GM10248 (cell line): Measurements from ENCODE around the gene SMIM3.
A peak's percentile ranks its signal among the peaks of the same experiment; 100 is the strongest.
"Not testable (repeated sequence)": the region's sequence is repeated elsewhere in the genome, so short reads cannot be mapped to it uniquely, and the experiment has no call there.

Experiments used
- CTCF ChIA-PET: fragments of 300-600 bp; sonication (Branson Sonifier 250); formaldehyde crosslinking; extraction: SDS; loops from one replicate; lab custom pipeline; 2021; ENCODE audit warnings: antibody characterized with exemption; lab: Yijun Ruan, JAX
- POLR2A ChIA-PET: fragments of 350-650 bp; sonication (Branson Sonifier 250); formaldehyde crosslinking; extraction: SDS; loops from one replicate; lab custom pipeline; 2020; ENCODE audit warnings: antibody characterized with exemption; lab: Yijun Ruan, JAX
- DNase-seq: peaks from one replicate; pipeline ENCODE4 v3.0.0; 2012; ENCODE audit errors: extremely low spot score
- CTCF ChIP-seq: IDR thresholded peaks from 2 replicates; pipeline ENCODE4 v1.5.1; 2012; ENCODE audit warnings: mild to moderate bottlenecking, low read depth; ENCODE audit errors: extremely low read depth, missing control alignments, control extremely low read depth

SMIM3 gene

GRCh38 chr5:150786876-150787275, 8.3 kb downstream of the SMIM3 start:
- DNase-seq: no peak
- POLR2A ChIA-PET: interaction anchor here (1.4 kb wide), 1 partner anchor 52 kb away, joined by 4 read pairs; no protein-coding TSS in a partner anchor
- CTCF ChIA-PET: interaction anchor here (0.8 to 2.0 kb wide), 9 partner anchors 8 to 378 kb away, joined by 3 to 12 read pairs (median 4); partner anchors contain the start of genes RBM22 and SMIM3
- TF ChIP-seq CTCF: no peak

GRCh38 chr5:150787656-150788055, 9.1 kb downstream of the SMIM3 start:
- DNase-seq: no peak
- ChIA-PET POLR2A (interaction anchor here (1.4 kb wide), 1 partner anchor 53 kb away, joined by 4 read pairs; no protein-coding TSS in a partner anchor), CTCF (interaction anchor here (0.8 to 2.0 kb wide), 9 partner anchors 8 to 378 kb away, joined by 3 to 12 read pairs (median 4); partner anchors contain the start of genes RBM22 and SMIM3)
- no peak for TF ChIP-seq CTCF

GRCh38 chr5:150788977-150789376, 10.4 kb downstream of the SMIM3 start:
- TF ChIP-seq CTCF: no peak
- no peak for DNase-seq
- CTCF ChIA-PET: interaction anchor here (0.8 to 4.2 kb wide), 10 partner anchors 9 to 326 kb away, joined by 3 to 21 read pairs (median 4); partner anchors contain the start of genes IRGM and SMIM3
- POLR2A ChIA-PET: interaction anchor here (1.2 kb wide), 1 partner anchor 8 kb away, joined by 3 read pairs; no protein-coding TSS in a partner anchor

GRCh38 chr5:150789450-150789849, 10.9 kb downstream of the SMIM3 start:
- ChIA-PET POLR2A (interaction anchor here (1.2 kb wide), 1 partner anchor 8 kb away, joined by 3 read pairs; no protein-coding TSS in a partner anchor), CTCF (interaction anchor here (0.7 to 4.2 kb wide), 15 partner anchors 9 to 339 kb away, joined by 3 to 21 read pairs (median 3); partner anchors contain the start of genes IRGM and SMIM3)
- no peak for TF ChIP-seq CTCF
- no peak for DNase-seq

GRCh38 chr5:150789943-150790611, 11.5 kb downstream of the SMIM3 start:
- ChIA-PET CTCF (interaction anchor here (0.7 to 4.2 kb wide), 14 partner anchors 7 to 340 kb away, joined by 3 to 21 read pairs (median 4); partner anchors contain the start of genes IRGM and SMIM3), POLR2A (interaction anchor here (0.5 to 1.2 kb wide), 2 partner anchors 9 to 107 kb away, joined by 3 to 4 read pairs; no protein-coding TSS in a partner anchor)
- peak; percentile 70 for DNase-seq
- TF ChIP-seq CTCF: no peak

- DNase-seq: no peak
- POLR2A ChIA-PET: no interaction called here
- CTCF ChIA-PET: interaction anchor here (1.4 to 4.2 kb wide), 4 partner anchors 10 to 335 kb away, joined by 3 to 21 read pairs (median 6); partner anchors contain the start of gene SMIM3
- no peak for TF ChIP-seq CTCF
Measured at GRCh38 chr5:150791536-150791935, 13.0 kb downstream of the SMIM3 start.

- CTCF ChIA-PET: interaction anchor here (0.8 to 2.2 kb wide), 4 partner anchors 8 to 92 kb away, joined by 3 to 9 read pairs (median 4); partner anchors contain the start of genes IRGM and RBM22
- DNase-seq, POLR2A ChIA-PET: not testable (repeated sequence)
Measured at GRCh38 chr5:150793423-150793888, 14.9 kb downstream of the SMIM3 start.
